T-cell (primary cell): ENCODE data around the gene TSPAN9. TPM values are rescaled to one million over a fixed set of nuclear protein-coding genes. Genes with fewer than 3 reads are reported as not detected.

Experiments used
- ATAC-seq, 4 experiments: fragments of 200-7000 bp in 3 of 4; fragments of 150-1000 bp in 1 of 4; cut with Tn5 transposase; replicated peaks in 1 of 4; 1 replicate in 3 of 4; 2 replicates in 1 of 4; pipeline ENCODE4 v1.10.0; 2021; ENCODE audit warnings: moderate library complexity in 3 of 4, mild to moderate bottlenecking in 2 of 4, moderate number of reproducible peaks in 1 of 4
- CTCF ChIA-PET, 2 donors: fragments of 300-600 bp; sonication (Branson Sonifier 250); formaldehyde crosslinking; loops; one replicate each; lab custom pipeline; 2022; ENCODE audit warnings: antibody characterized with exemption in 2 of 2; lab: Charles Lee
- POLR2A ChIA-PET, 2 donors: fragments of 300-600 bp; sonication (Branson Sonifier 250); formaldehyde crosslinking; loops; one replicate each; lab custom pipeline; 2022; ENCODE audit warnings: antibody characterized with exemption in 2 of 2; lab: Charles Lee
- DNase-seq, 35 experiments: peaks; one replicate each; pipeline versions ENCODE4 v3.0.0 to v3.0.0-alpha.2; 2013 to 2023
- H3K27ac ChIP-seq: one replicate; pipeline ENCODE4 v1.5.1; 2013; ENCODE audit warnings: low read length
- H3K27me3 ChIP-seq, 2 experiments: replicated peaks in 1 of 2; 1 replicate in 1 of 2; 2 replicates in 1 of 2; pipeline versions ENCODE4 v1.6.1 to v1.7.0; 2013; ENCODE audit warnings: low read length in 1 of 2, mixed read lengths in 1 of 2; ENCODE audit not compliant: control insufficient read depth in 2 of 2, insufficient read depth in 2 of 2; ENCODE audit errors: extremely low read depth in 1 of 2
- H3K36me3 ChIP-seq, 2 donors: 1 replicate in 1 of 2; 2 replicates in 1 of 2; pipeline versions ENCODE4 v1.6.1 to v1.7.0; 2013; ENCODE audit warnings: low read length in 1 of 2; ENCODE audit not compliant: control insufficient read depth in 2 of 2, insufficient read depth in 1 of 2; ENCODE audit errors: extremely low read depth in 1 of 2
- H3K4me1 ChIP-seq, 2 experiments: 1 replicate in 1 of 2; 2 replicates in 1 of 2; pipeline versions ENCODE4 v1.6.1 to v1.7.0; 2013; ENCODE audit warnings: low read length in 2 of 2, mixed read lengths in 1 of 2; ENCODE audit not compliant: insufficient read depth in 2 of 2, control insufficient read depth in 1 of 2; ENCODE audit errors: extremely low read depth in 1 of 2
- H3K4me3 ChIP-seq, 2 donors: 1 replicate in 1 of 2; 2 replicates in 1 of 2; pipeline versions ENCODE4 v1.5.1 to v1.7.0; 2013; ENCODE audit warnings: mild to moderate bottlenecking in 2 of 2, low read length in 1 of 2, moderate library complexity in 1 of 2; ENCODE audit not compliant: control insufficient read depth in 1 of 2; ENCODE audit errors: extremely low read depth in 1 of 2
- H3K9me3 ChIP-seq: 2 replicates; pipeline ENCODE4 v1.7.0; 2013
- H3K27ac Mint-ChIP-seq, 2 donors: one replicate each; pipeline ENCODE4 v1.8.0; 2020 to 2021; ENCODE audit warnings: mild to moderate bottlenecking in 2 of 2, mixed read lengths in 2 of 2
- H3K27me3 Mint-ChIP-seq, 2 donors: one replicate each; pipeline ENCODE4 v1.8.0; 2021 to 2022; ENCODE audit warnings: mixed read lengths in 2 of 2
- H3K36me3 Mint-ChIP-seq: one replicate; pipeline ENCODE4 v1.8.0; 2021; ENCODE audit warnings: mixed read lengths
- H3K4me1 Mint-ChIP-seq, 3 donors: one replicate each; pipeline ENCODE4 v1.8.0; 2020 to 2022; ENCODE audit warnings: mixed read lengths in 3 of 3, mild to moderate bottlenecking in 1 of 3
- H3K4me3 Mint-ChIP-seq, 3 donors: one replicate each; pipeline ENCODE4 v1.8.0; 2020 to 2022; ENCODE audit warnings: mild to moderate bottlenecking in 3 of 3, mixed read lengths in 3 of 3, moderate library complexity in 3 of 3
- H3K9me3 Mint-ChIP-seq, 3 donors: one replicate each; pipeline ENCODE4 v1.8.0; 2020 to 2022; ENCODE audit warnings: mixed read lengths in 3 of 3
- WGBS: methylation state at CpG from one replicate; pipeline ENCODE4 v1.1.5; 2013; ENCODE audit warnings: missing lambda C conversion rate; ENCODE audit not compliant: insufficient coverage; 5-methylcytosine and 5-hydroxymethylcytosine counted together
- total RNA-seq, 35 experiments: library from RNA in 6 of 35; stranded (reverse) in 6 of 35; fragments of 120-200 nt in 1 of 35; gene quantifications; one replicate each; pipeline versions ENCODE4 v1.2.1 to v1.2.4 and lab custom pipeline; 2013 to 2026

The TSPAN9 gene
- total RNA-seq, 5 donors from 2014 or later (not counting 1 experiment from before 2014, with no cell fraction given): 0.56 to 1.1 (median 0.70) TPM

DNA sequence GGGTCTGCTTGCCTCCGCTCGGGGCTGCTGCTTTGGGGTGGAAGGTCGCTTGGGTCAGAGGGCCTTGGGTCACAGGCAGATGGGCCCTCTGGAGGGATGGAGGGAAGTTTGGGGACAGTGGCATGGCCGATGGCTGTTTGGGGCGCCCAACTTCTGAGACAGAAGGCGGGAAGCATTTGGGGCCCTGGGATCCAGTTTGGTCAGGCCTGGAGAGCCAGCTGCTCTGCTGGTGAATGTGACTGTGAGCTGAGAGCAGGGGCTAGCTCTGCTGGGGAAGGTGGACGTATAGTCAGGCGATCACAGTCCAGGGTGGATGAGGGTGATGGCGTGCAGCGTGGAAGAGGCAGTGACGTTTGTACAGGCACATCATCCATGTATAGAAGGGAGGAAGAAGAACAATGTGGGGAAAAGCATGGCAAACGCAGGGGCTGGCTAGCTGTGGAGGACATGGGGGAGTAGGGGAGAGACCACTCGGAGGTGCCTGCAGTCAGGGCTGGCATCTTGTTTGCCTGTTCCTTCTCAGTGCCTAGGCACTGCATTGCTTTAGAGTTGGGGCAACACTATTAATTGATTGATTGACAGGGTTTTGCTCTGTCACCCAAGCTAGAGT lies 57.5 kb downstream of the TSPAN9 start:
- Mint-ChIP-seq H3K9me3 (no peaks in the 10 kb centered on the region), H3K36me3 (no peaks in the 10 kb centered on the region), H3K4me3 (no peak overlapping the region), H3K27ac (peak overlapping the region in 1 of 2 donors; percentile 10), H3K4me1 (peaks cover 14 to 16% (median 16%) of the 10 kb centered on the region in 3 donors), H3K27me3 (peaks cover 39 to 54% of the 10 kb centered on the region in 2 donors)
- Histone ChIP-seq H3K36me3 (no peaks in the 10 kb centered on the region), H3K9me3 (no peaks in the 10 kb centered on the region), H3K4me3 (no peak overlapping the region), H3K27ac (no peak overlapping the region), H3K4me1 (peaks cover 2 to 13% of the 10 kb centered on the region in 2 experiments), H3K27me3 (peaks cover 9 to 72% of the 10 kb centered on the region in 2 experiments)
- ATAC-seq (no peak), DNase-seq (no peak)
- CTCF ChIA-PET: interaction anchor here in 1 of 2 donors (0.6 to 1.3 kb wide), 4 partner anchors 13 to 59 kb away, joined by 3 to 10 read pairs (median 3); no protein-coding TSS in a partner anchor
- WGBS: 73% methylated on average over 13 of the region's 13 CpGs
- POLR2A ChIA-PET: no interaction called here

DNA sequence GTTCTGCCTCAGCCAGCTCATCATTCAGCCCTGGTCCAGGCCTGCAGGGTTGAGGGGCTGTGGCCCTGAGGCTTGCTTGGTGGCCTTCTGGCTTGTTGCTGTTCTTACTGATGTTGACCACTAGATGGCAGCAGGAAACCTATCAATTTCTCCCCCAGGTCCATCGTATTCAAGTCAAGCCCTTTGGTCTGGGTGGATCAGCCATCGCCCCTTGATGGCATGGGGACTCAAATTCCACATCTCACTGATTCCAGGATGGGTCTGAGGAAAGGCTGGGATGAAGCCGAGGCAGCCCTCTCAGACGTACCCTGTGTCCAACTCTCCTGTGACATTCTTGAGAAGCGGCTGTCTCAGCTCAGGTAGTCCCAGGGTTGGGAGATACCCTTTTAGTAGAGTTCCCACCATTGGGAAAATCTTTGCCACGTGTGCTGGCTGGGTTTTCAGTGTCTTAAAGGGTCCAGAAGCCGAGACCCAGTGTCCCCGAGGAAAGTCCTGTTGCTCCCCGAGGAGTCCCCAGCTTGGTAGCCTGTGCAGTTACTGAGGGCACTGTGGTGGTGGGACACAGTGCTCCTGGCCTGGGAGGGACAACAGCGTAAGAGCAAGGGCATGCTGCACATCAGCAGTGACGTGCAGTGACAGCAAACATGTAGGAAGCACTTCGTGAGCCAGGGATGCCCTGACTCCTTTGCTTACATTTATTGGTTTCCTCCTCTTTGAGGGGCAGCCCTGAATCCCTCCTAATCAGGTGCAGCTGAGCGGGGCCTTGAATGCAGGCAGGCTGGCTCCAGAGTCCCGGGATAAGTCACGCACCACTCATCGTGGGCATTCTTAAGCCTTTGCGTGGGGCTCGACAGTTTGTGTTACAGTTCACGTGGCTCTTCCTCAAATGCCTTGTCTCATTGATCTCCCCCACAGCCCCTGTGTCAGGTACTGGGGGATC lies 58.6 kb downstream of the TSPAN9 start:
- ChIA-PET CTCF (interaction anchor here in 1 of 2 donors (0.6 to 1.0 kb wide), 4 partner anchors 14 to 140 kb away, joined by 3 to 10 read pairs (median 4); no protein-coding TSS in a partner anchor), POLR2A (interaction anchor here in 1 of 2 donors (0.6 kb wide), 1 partner anchor 67 kb away, joined by 3 read pairs; no protein-coding TSS in a partner anchor)
- no peak overlapping the region for H3K27ac Mint-ChIP-seq
- H3K36me3 Mint-ChIP-seq: no peaks in the 10 kb centered on the region
- H3K27me3 Mint-ChIP-seq: peaks cover 48 to 52% of the 10 kb centered on the region in 2 donors
- no peaks in the 10 kb centered on the region for H3K9me3 ChIP-seq
- peaks cover 9 to 63% of the 10 kb centered on the region in 2 experiments for H3K27me3 ChIP-seq
- H3K4me1 ChIP-seq: peaks cover 0 to 2% of the 10 kb centered on the region in 2 experiments
- no peaks in the 10 kb centered on the region for H3K36me3 ChIP-seq
- H3K4me3 ChIP-seq: no peak overlapping the region
- H3K4me1 Mint-ChIP-seq: peaks cover 3 to 4% (median 4%) of the 10 kb centered on the region in 3 donors
- no peaks in the 10 kb centered on the region for H3K9me3 Mint-ChIP-seq
- DNase-seq: peak in 22 of 35 experiments; percentile 3 to 73 (median 14)
- ATAC-seq: peak in 3 of 4 experiments; percentile 37 to 62 (median 62)
- H3K4me3 Mint-ChIP-seq: no peak overlapping the region
- no peak overlapping the region for H3K27ac ChIP-seq
- WGBS: 76% methylated on average over 16 of the region's 19 CpGs

DNA sequence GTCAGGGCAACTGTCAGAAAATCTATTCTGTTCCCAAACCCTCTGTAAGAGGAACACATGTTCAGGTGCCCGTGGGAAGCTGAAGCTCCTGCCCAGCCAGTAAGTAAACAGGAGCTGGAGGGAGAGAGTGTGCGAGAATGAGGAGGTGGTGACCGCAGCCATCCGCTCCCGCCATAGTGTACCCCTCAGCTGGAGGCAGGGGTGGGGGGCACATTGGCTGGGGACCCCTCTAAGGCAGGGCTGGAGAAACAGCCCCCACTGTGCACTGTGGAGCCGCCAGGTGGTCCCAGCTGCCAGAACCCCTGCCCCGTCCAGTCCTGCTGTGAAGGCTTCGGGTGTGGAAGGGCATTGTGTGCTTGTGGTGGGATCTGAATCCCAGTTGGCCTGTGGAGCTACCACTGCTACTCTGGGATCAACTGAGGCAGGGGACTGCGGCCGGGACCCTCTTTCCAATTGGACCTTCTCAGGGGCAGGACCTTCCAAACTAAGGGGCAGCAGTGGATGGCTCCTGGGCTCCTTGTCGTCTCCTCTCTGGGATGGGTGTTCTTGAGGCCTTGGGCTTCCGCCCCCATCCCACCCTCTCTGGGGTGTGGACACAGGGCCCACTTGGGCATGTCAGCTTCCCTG lies 59.6 kb downstream of the TSPAN9 start:
- no peak for ATAC-seq
- no peak overlapping the region for H3K27ac ChIP-seq
- ChIA-PET CTCF (interaction anchor here in 1 of 2 donors (2.4 kb wide), 1 partner anchor 138 kb away, joined by 7 read pairs; no protein-coding TSS in a partner anchor), POLR2A (interaction anchor here in 1 of 2 donors (0.6 kb wide), 1 partner anchor 66 kb away, joined by 3 read pairs; no protein-coding TSS in a partner anchor)
- Mint-ChIP-seq H3K4me3 (no peak overlapping the region), H3K4me1 (peaks cover 0 to 1% (median 0%) of the 10 kb centered on the region in 3 donors), H3K27ac (no peak overlapping the region), H3K36me3 (no peaks in the 10 kb centered on the region), H3K27me3 (peaks cover 40 to 44% of the 10 kb centered on the region in 2 donors), H3K9me3 (no peaks in the 10 kb centered on the region)
- no peaks in the 10 kb centered on the region for H3K36me3 ChIP-seq
- H3K4me1 ChIP-seq: no peaks in the 10 kb centered on the region
- H3K9me3 ChIP-seq: no peaks in the 10 kb centered on the region
- WGBS: 83% methylated on average over 9 of the region's 12 CpGs
- H3K27me3 ChIP-seq: peaks cover 6 to 54% of the 10 kb centered on the region in 2 experiments
- no peak overlapping the region for H3K4me3 ChIP-seq
- no peak for DNase-seq

DNA sequence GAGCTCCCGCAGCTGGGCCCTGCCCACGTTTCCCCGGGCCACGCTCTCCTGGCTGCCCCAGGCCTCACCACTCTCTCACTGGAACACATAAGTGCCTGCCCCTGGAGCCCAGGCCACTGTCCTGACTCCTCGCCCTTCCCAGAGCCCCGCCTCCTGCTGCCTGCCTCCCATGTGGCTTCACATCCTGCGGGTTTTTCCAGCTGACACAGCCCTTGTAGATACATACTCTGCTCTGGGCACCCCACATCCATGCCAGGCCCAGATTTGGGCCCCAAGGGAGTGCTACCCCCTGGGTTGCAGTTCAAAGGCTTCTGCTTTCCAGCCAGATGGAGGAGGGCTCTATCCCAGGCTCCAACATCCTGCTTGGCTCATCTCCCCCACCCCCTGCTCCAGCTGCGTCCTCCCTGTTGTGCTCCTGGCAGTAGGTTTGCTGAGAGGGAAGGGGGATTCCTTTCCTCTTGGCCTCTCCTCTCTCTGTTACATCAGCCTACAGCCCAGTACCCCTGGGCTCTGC lies 60.1 kb downstream of the TSPAN9 start:
- Mint-ChIP-seq H3K4me1 (no peaks in the 10 kb centered on the region), H3K27me3 (peaks cover 35 to 39% of the 10 kb centered on the region in 2 donors), H3K4me3 (no peak overlapping the region), H3K36me3 (no peaks in the 10 kb centered on the region), H3K27ac (no peak overlapping the region), H3K9me3 (no peaks in the 10 kb centered on the region)
- ChIA-PET POLR2A (no interaction called here), CTCF (interaction anchor here in 1 of 2 donors (2.4 kb wide), 1 partner anchor 137 kb away, joined by 7 read pairs; no protein-coding TSS in a partner anchor)
- peaks cover 4 to 52% of the 10 kb centered on the region in 2 experiments for H3K27me3 ChIP-seq
- no peak overlapping the region for H3K27ac ChIP-seq
- H3K4me1 ChIP-seq: no peaks in the 10 kb centered on the region
- H3K4me3 ChIP-seq: no peak overlapping the region
- H3K9me3 ChIP-seq: no peaks in the 10 kb centered on the region
- ATAC-seq (no peak), DNase-seq (no peak)
- WGBS: 59% methylated on average over 7 of the region's 8 CpGs
- no peaks in the 10 kb centered on the region for H3K36me3 ChIP-seq

DNA sequence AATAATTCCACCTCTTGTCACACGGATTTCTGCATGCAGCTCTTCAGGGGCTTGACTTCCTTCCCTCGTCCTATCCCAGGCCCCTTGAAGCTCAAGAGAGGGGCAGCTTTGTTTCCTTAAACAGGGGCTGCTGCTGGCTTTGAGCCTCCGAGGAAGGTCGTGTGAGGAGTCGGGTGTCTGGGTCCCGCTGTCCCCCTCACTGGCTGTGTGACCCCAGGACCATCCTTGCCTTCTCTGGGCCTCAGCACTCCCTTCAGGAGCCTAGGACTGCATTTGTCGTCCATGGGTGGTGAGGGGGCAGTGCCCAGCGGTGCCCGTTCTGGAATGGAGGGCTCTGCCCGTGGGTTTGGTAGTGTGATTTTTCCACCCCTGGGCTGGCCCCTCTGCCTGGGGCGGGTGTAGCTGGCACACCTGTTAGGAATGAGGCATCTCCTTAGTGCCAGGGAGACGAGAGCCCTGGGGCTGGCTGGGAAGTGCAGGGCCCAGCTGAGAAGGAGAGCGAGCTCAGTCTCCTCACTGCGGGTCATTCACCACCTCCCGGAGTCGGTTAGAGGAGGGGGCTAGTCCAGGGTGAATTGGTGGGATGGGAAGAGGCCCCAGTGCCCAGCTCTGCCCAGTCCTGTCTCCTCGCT lies 60.8 kb downstream of the TSPAN9 start:
- 81% methylated on average over 15 of the region's 17 CpGs for WGBS
- no peak for ATAC-seq
- Histone ChIP-seq H3K4me1 (no peaks in the 10 kb centered on the region), H3K9me3 (no peaks in the 10 kb centered on the region), H3K4me3 (no peak overlapping the region), H3K27ac (no peak overlapping the region), H3K36me3 (no peaks in the 10 kb centered on the region), H3K27me3 (peaks cover 4 to 51% of the 10 kb centered on the region in 2 experiments)
- H3K9me3 Mint-ChIP-seq: no peaks in the 10 kb centered on the region
- H3K4me3 Mint-ChIP-seq: no peak overlapping the region
- H3K27me3 Mint-ChIP-seq: peaks cover 33 to 34% of the 10 kb centered on the region in 2 donors
- H3K36me3 Mint-ChIP-seq: no peaks in the 10 kb centered on the region
- no peak for DNase-seq
- no peaks in the 10 kb centered on the region for H3K4me1 Mint-ChIP-seq
- no peak overlapping the region for H3K27ac Mint-ChIP-seq
- ChIA-PET POLR2A (no interaction called here), CTCF (interaction anchor here in 1 of 2 donors (2.4 kb wide), 1 partner anchor 137 kb away, joined by 7 read pairs; no protein-coding TSS in a partner anchor)
